8988T (cell line): ENCODE measurements around the gene INTS7.
A peak's percentile ranks its signal among the peaks of the same experiment; 100 is the strongest.
"Not testable (repeated sequence)": the region's sequence is repeated elsewhere in the genome, so short reads cannot be mapped to it uniquely, and the experiment has no call there.

Experiments
- DNase-seq: peaks from one replicate; pipeline ENCODE4 v3.0.0; 2011

INTS7 gene

GRCh38 chr1:212035835-212036605 is 663 bp upstream of the INTS7 start:
- no peak for DNase-seq

DNA sequence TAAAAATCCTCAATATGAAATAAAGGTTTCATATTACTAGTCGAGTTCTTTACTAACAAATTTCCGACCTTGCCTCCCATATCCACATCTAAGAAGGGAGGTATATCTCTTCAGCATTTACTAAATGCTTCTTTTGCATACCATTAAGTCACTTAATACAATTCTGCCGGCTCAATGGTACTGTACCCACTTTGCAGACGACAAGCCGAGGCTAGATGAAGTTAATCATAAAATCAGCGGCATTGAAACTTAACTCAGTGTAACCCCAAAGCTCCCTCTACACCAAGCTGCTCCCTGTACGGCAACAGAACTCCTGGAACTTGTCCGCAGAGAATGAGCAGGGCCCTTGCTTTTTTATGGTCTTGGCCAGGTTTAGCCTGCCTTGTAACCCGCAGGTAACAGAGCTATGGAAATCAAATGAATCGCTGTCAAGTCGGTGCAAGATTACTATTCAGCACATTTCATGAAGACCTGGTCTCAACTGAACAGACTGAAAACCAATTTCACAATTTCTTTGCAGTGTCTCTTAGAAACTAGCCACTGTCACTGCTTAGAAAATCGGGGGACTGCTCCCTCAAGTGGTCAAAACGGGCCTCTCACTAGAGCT is 738 bp downstream of the INTS7 start:
- no peak for DNase-seq

DNA sequence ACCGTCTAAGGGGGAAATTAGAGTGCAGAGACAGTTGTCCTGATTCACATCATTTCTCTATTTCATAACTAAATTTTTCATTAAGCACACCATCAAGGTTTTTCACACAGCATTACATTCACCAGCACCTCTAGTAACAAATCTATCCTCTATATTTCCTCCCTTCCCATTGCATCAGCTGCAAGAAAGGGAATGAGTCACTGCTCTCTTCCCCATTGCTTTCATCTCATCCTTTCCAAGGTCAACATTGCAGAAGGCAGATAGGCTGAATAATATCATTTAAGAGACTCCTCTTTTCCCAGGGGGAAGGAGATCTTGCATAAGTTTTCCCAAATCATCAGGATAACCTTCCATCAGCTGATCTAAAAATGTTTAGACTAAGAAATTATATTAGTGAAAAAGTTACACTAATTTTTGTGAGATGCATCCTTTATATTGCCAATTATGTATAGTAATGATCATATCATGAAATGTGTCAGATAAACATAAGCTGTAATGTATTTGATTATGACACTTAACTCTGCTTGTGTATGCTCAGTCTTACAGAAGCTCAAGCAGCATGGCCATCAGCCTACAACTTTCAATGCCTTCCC is 4.3 kb downstream of the INTS7 start:
- no peak for DNase-seq

DNA sequence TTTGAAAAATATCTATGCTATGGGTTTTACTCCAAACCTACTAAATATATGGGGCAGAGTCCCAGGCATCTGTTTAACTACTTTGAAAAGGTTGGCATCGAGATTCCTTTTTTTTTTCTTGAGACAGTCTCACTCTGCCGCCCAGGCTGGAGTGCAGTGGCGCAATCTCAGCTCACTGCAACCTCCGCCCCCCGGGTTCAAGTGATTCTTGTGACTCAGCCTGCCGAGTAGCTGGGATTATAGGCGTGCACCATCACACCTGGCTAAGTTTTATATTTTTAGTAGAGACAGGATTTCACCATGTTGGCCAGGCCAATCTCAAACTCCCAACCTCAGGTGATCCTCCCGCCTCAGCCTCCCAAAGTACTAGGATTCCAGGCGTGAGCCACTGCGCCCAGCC is 7.6 kb downstream of the INTS7 start:
- not testable (repeated sequence) for DNase-seq

- no peak for DNase-seq
These were observed 10.7 kb downstream of the INTS7 start for GRCh38 chr1:212024469-212025149.

DNA sequence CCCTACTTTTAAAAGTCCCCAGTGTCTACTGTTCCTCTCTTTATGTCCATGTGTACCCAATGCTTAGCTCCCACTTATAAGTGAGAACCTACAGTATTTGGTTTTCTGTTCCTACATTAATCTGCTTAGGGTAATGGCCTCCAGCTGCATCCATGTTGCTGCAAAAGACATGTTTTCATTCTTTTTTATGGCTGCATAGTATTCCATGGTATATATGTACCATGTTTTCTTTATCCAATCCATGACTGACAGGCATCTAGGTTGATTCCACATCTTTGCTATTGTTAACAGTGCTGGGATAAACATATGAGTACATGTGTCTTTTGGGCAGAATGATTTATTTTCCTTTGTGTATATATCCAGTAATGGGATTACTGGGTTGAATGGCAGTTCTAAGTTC is 12.4 kb downstream of the INTS7 start:
- DNase-seq = not testable (repeated sequence)

DNA sequence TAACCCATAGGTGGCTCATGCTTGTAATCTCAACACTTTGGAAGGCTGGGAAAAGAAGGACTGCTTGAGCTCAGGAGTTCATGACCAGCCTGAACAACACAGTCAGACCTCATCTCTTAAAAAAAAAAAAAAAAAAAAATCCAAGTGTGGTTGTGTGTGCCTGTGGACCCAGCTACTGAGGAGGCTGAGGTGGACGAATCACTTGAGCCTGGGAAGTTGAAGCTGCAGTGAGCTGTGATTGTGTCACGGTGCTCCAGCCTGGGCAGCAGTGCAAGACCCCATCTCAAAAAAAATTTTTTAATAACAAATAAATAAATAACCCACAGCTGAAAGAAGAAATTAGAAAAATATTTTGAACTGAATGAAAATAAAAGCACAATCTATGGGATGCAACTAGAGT is 13.8 kb downstream of the INTS7 start:
- no peak for DNase-seq

DNA sequence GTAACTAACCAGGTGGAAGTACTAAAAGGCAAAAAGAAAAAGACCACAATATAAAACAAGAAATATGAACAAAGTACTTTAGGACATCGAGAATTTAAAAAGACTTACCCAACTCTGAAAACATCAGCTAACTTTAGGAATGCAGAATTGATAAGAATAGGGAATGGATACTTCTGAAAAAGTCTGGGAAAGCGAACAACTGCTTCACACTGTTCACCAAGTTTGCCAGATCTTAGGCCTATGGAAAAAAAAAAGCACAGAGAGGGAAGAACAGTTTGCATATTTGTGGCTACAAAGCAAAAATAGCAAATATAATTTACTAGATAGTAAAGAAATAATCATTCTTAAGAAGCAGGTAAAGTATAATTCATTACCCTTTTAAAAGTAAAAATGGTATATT is 14.4 kb downstream of the INTS7 start:
- no peak for DNase-seq

- no peak for DNase-seq
These were observed 21.7 kb downstream of the INTS7 start for GRCh38 chr1:212013672-212014071.

DNA sequence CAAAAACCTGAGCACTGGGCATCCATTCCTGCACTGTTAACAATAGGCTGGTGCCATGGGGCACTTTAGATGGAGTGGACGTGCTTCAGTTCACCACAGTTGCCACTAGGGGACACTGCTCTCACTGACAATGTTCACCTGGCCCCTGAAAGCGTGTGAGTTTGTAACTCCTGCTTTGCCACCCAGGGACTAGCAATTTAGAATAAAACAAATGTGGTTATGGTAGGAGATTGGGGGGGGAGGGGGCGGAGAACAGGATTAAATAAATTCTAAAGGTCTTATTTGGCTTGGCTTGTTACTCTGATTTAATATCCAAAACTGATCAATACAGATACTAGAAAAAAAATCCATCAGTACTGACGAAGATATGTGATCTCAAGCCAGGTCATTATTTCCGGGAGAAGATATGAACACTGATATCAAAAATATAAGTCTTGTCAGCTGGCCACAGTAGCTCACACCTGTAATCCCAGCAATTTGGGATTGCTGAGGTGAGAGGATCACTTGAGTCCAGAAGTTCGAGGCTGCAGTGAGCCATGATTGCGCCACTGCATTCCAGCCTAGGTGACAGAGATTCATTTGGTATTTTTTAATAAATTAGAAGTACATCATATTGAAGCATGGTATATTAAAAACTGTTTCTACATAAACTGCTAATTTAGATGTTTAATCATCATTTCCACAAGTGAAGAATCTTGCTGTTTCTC is 23.2 kb downstream of the INTS7 start:
- DNase-seq = peak; percentile 31

DNA sequence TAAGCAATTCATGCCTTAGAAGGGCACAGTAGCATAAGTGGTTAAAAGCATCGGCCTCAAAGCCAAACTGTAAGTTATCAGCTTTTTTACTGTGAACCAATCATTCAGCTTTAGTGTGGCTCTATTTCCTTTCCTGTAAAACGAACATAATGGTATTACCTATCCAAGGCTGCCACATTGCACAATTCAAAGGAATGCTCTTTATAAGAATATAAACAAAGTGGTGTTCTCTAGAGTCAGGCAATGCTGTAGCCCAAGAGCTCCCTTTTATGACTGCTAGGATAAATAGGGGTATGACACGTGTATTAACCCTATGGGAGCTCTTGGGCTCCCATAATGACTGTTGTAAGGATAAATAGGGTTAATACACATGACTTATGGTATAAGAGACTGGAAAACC is 25.4 kb downstream of the INTS7 start:
- DNase-seq = no peak

DNA sequence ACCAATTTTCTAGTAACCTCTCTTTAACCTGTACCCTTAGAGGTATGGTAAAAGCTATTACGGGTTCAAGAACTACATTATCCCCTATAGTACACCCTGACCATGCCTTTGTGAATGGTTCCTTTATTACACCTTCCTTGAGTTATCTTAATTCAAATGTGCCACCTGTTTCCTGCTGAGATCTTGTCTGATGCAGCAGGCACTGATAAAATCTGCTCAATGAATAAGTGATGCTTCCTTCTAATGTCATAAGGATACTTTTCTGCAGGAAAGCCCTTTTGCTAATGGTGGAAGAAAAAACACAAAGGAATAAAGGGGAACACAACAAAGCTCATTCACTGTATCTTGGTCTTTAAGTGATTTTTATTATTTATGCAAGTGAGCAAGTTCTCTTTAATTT is 25.8 kb downstream of the INTS7 start:
- no peak for DNase-seq

DNA sequence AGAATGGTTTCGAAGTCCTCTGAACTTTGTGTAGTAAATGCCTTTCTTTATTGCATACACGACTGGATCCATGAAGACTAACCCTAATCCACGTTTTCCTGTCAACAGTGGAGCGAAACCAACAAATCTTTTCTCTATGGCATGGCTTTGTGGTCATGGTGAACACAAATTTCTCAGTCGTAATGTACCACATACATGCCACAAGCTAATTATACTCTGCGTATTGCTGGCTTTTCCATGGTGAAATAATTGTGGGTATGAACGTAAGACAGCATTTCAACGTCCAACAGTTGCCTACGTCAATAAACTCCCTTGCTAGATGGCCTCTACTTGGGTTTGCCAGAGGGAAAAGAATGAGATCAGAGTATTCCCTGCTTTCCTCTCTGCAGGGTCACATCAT is 27.5 kb downstream of the INTS7 start:
- no peak for DNase-seq

DNA sequence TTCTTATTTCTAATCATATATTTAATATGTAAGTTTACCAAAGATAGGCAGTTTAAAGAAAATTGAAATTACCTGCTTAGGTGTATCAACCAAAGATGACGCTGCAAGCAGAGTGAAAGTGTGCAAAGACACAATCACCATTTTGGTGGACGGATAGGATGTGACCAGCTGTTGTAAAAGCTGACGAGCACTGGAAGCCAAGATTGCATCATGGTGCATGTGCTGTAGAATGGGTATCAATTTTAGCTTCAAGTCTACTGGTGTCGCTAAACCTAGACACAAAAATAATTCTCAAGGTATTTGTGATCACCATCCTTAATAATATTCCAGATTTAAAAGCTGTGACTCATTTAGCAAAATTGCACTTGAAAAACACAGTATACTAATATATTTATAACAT is 28.2 kb downstream of the INTS7 start:
- DNase-seq = no peak

DNA sequence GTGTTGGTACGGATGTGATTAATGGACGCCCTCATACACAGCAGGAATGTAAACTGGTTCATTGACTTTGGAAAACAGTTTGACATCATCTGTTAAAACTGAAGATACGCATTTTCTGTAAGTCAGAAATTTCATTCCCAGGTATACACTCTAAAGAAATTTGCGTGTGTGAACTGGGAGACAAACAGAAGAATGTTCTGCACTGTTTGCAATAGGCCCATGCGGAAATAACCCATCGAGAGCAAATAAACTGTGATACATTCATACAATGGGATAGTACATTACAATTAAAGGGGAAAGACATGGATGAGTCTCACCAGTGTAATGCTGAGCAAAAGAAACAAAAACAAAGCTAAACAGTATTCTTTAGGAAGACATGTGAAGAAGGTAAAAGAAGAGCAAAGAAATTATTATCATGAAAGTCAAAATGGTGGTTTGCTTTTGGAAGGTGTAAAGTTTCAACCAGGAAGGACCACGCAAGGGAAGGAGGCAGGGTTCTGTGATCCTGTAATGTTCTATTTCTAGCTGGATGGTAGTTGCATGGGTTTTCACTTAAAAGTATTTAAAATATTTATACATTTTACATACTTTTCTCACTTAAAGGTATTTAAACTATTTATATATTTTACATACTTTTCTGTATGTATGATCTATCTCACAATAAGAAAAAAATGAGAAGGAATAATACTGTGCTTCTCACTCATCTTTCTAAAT is 30.3 kb downstream of the INTS7 start:
- no peak for DNase-seq

GRCh38 chr1:212002536-212002935 is 32.8 kb downstream of the INTS7 start:
- DNase-seq = no peak

- not testable (repeated sequence) for DNase-seq
These were observed 37.9 kb downstream of the INTS7 start for GRCh38 chr1:211997426-211997825.

DNA sequence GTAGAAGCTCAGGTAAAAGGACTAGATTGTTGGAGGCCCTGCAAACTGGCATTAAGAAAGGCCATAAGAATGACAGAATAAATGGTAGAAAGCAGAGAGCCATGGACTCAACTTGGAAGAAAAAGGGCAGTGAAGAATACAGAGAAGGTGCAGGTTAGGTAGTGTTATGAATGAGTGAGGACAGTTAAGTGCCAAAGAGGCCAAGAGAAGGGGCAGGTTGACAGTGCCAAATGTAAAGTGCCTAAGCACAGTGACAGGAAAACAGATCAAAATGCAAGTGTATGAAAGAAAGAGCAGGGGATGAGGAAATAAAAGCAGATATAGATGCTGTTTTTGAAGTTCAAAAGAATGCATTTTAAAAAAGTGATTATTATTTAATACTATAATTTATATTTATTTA is 43.7 kb downstream of the INTS7 start:
- DNase-seq = no peak

- no peak for DNase-seq
These were observed 48.6 kb downstream of the INTS7 start for GRCh38 chr1:211986628-211987254.

- no peak for DNase-seq
These were observed 49.6 kb downstream of the INTS7 start for GRCh38 chr1:211985556-211986264.

DNA sequence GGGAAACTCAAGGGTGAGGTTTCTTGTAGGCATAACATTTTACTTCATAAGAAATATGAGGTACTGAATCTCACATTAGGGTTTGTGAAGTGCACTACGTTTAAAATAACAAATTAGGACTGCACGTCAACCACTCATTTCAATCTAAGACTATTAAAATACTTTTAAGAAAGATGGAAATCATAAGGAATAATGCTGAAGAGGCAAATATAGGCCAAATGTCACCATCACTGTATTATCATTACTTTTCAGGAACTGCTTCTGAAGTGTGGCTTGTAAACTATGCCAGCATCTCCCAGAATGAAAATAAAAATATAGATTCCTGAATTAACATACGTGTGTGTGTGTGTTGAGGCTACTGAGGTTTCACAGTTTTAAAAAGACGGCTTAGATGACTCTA is 56.8 kb downstream of the INTS7 start:
- DNase-seq = no peak
